NB4 (cell line): Measurements from ENCODE around the gene SFN.

Source experiments
- MYC ChIP-seq: IDR thresholded peaks from 2 replicates; pipeline ENCODE4 v1.6.1; 2011; ENCODE audit warnings: low read depth, low read length
- POLR2A ChIP-seq: IDR thresholded peaks from 2 replicates; pipeline ENCODE4 v1.6.1; 2011; ENCODE audit warnings: mild to moderate bottlenecking; ENCODE audit not compliant: insufficient read length; ENCODE audit errors: extremely low read depth
- TF ChIP-seq, protein P1 (sequence below): IDR thresholded peaks from one replicate; pipeline ENCODE4 v1.5.1; 2012; ENCODE audit warnings: low read depth, low read length
- TF ChIP-seq, protein P2 (sequence below): IDR thresholded peaks from 2 replicates; pipeline ENCODE4 v1.6.1; 2011; ENCODE audit warnings: low read depth, low read length

DNA sequence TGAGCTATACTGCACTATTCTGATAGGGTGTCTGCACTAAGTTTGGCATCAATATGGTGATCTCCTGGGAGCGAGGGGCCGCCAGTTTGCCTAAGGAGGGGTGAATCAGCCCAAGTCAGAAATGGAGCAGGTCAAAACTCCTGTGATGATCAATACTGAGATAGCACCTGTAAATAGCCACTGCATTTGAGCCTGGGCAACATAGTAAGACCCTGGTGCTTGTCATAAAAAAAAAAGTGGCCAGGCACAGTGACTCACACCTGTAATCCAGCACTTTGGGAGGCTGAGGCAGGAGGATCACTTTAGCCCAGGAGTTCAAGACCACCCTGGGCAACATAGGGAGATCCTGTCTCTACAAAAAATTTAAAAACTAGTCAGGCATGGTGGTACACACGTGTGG is 48.1 kb upstream of the SFN start:
- TF ChIP-seq, protein P1, sequence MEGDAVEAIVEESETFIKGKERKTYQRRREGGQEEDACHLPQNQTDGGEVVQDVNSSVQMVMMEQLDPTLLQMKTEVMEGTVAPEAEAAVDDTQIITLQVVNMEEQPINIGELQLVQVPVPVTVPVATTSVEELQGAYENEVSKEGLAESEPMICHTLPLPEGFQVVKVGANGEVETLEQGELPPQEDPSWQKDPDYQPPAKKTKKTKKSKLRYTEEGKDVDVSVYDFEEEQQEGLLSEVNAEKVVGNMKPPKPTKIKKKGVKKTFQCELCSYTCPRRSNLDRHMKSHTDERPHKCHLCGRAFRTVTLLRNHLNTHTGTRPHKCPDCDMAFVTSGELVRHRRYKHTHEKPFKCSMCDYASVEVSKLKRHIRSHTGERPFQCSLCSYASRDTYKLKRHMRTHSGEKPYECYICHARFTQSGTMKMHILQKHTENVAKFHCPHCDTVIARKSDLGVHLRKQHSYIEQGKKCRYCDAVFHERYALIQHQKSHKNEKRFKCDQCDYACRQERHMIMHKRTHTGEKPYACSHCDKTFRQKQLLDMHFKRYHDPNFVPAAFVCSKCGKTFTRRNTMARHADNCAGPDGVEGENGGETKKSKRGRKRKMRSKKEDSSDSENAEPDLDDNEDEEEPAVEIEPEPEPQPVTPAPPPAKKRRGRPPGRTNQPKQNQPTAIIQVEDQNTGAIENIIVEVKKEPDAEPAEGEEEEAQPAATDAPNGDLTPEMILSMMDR: no peak
- TF ChIP-seq, protein P2, sequence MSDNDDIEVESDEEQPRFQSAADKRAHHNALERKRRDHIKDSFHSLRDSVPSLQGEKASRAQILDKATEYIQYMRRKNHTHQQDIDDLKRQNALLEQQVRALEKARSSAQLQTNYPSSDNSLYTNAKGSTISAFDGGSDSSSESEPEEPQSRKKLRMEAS: no peak
- TF ChIP-seq POLR2A: no peak
- TF ChIP-seq MYC: no peak
